ENCODE results near the gene GPRC5B.

Gene GPRC5B

DNA sequence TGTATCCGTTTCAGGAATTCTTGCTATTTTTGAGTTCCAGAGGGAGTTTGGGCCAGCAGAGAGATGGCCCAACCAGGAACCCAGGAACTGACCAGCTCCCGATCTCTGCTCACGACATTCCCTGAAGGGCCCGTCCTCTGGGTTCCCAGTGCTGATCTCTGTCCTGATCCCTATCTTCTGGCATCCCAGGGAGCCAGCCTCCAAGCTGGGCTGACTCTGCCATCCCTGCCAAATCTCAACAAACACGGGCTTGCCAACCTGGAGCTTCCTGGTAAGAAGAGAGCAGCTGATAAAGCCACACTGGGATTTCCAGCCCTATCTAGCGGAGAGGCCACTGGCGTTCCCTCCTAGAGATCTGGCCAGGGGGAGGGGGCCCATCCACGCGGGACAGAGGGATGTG is 16.2 kb downstream of the GPRC5B start:
- no peak for DNase-seq

GRCh38 chr16:19864566-19864965 is 20.1 kb downstream of the GPRC5B start:
- no peak for DNase-seq

GRCh38 chr16:19863990-19864389 is 20.7 kb downstream of the GPRC5B start:
- DNase-seq: no peak

- no peak for DNase-seq
Measured at GRCh38 chr16:19861811-19862327, 22.8 kb downstream of the GPRC5B start.

GRCh38 chr16:19861133-19861532 is 23.5 kb downstream of the GPRC5B start:
- no peak for DNase-seq

DNA sequence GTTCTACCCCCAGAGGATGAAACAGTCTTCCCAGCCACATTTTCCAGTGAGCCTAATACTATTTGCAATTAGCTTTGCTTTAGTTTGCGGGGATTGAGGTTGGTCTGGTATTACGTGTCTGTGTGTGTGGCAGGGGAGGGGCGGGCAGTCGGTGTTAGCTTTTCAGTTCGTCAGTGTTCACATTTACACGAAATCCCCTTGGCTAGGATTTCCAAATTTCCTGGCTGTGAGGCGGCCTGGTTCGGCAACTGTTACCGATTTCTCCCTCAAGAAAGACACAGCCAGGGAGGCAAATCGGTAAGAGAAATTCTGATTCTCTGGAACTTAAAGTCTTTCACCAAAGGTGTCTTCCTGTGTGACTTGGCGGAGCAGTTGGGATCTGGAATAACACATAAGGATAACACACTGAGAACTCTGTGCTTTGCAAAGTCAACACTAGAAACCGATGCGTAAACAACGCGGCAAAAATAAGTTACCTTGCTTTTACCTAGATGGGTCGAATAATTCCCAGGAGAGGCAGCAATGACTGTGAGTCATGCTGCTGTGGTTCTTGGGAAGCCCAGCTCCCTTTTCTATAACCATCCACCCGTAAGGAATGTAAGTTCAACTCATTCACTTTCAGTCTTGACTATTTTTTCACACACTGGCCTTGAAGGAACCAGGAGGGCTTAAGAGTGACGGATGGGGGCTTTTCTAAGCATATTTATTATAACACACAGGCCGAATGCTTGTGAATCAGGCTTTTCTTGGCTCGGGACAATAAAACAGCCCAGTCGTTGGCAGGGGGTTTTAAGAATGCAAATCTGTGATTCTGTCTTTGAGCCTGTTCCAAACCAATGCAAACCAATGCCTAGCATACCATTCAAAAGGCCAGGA is 24.2 kb downstream of the GPRC5B start:
- no peak for DNase-seq

DNA sequence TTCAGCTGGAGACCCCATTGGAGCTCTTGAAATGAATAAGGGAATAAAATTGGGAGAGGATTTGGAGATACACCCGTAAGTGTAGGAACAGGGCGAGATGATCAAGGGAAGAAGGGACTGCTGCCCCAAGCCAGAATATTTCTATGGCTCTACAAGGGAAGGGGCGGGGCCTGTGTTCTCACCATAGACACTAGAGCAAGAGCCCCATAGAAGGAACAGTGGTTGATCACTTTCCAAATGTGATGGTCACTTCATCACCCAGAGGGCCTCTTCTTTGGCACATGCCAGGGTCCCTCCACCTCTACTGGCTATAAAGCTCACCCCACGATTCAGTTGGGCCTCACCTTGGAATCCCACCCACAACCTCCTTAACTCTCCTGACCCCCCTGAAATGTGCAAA is 25.0 kb downstream of the GPRC5B start:
- no peak for DNase-seq

- DNase-seq: no peak
Measured at GRCh38 chr16:19859166-19859565, 25.5 kb downstream of the GPRC5B start.

GRCh38 chr16:19858340-19859018 is 26.2 kb downstream of the GPRC5B start:
- DNase-seq: no peak

DNA sequence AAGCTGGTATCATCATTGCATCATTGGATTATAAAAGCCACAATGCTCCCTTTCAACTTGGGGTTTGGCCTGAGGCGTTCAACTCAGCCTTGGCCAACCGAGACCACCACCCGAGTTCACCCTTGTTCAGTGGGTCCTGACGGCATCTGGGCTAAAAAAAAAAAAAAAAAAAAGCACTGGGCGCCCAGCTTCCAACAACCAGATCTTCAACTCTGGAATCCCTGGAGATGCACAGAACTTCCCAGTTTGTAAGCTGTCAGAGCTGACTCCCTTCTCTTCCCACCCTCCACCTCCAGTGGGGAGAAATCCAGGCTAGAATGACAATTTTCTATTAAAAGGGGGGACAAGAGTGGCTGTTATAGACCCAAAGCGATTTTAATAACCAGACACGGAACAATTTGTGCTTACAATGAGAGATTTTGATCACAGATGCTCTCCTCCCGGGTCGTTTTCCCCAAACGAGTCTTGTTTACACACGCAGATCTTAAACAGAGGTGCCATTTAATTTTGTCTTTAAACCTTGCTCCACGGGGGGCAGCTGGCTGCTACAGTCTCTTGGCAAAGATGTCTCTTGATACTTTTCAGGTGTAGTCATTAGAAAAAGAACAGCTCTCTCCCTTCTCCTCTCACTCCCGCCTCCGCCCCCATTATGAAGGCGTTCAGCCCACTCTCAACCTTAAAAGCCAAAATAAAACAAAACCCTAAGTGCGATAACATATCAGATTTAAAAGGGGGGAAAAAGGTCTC is 26.9 kb downstream of the GPRC5B start:
- no peak for DNase-seq

DNA sequence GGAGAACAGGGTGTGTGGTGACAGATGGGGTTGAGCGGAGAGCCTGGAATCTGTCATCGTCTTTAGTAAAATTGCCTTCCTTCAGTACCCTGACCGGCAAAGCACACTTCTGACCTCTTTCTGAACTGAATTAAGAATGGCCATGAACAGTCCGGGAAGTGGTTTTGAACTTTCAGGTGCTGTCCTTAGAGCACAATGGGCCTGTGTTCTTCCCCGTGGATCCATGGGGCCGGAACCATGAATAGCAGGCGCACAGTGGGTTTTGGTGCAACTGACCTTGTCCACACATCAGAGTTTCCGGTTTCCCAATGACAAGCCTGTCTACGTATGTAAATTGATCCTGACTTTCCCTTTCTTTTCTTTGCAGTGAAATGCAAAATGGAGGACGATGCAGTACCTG is 28.5 kb downstream of the GPRC5B start:
- no peak for DNase-seq

- DNase-seq: no peak
Measured at GRCh38 chr16:19854543-19854876, 30.1 kb downstream of the GPRC5B start.

DNA sequence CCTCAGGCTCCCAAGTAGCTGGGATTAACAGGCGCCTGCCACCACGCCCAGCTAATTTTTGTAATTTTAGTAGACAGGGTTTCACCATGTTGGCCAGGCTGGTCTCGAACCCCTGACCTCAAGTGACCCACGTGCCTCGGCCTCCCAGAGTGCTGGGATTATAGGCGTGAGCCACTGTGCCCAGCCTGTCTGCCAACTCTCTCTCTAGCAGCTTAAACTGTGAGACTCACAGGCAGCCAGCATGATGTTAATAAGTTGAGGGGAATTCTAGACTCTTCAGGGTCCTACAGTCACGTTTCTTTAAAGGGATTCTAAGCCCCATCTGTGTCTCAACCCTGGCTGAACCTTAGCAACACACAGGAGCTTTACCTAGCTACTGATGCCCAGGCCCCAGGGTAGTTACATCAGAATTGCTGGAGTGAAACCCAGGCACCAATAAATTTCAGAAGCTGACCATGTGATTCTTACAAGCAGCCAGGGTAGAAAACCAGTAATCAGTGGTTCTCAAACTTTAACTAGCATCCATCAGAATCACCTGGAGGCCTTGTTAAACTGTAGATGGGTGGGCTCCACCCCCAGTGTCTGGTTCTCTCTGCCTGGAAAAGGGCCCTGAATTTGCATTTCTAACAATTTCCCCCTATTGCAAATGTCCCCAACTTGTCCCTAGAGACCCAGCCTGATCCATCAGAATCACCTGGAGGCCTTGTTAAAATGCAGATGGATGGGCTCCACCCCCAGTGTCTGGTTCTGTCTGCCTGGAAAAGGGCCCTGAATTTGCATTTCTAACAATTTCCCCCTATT is 30.7 kb downstream of the GPRC5B start:
- DNase-seq: no peak

DNA sequence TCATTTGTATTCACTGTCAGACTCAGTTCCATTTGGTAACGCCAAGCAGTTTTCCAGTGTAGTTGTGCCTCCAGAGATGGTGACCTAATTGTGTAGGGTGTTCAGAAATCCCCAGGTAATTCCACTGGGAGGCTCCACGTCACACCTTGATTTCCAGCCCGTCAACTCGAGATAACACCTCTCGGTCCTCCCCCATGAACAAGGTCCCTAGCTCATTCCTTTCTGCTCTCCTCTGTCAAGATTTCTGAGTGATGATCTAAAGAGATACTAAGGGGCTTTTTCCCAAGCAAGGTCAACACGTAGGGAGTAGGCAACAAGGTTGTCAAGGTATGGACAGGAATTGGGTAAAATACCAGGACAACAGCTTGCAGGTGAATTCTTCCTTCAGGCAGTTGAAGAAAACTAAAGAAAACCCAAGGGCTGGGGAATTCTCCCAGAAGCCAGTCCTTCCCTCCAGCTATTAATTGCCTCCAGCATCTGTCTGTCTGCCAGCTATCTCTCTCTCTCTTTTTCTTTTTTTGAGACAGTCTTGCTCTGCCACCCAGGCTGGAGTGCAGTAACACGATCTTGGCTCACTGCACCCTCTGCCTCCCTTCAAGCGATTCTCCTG is 31.4 kb downstream of the GPRC5B start:
- no peak for DNase-seq

- no peak for DNase-seq
Measured at GRCh38 chr16:19851476-19851875, 33.2 kb downstream of the GPRC5B start.

DNA sequence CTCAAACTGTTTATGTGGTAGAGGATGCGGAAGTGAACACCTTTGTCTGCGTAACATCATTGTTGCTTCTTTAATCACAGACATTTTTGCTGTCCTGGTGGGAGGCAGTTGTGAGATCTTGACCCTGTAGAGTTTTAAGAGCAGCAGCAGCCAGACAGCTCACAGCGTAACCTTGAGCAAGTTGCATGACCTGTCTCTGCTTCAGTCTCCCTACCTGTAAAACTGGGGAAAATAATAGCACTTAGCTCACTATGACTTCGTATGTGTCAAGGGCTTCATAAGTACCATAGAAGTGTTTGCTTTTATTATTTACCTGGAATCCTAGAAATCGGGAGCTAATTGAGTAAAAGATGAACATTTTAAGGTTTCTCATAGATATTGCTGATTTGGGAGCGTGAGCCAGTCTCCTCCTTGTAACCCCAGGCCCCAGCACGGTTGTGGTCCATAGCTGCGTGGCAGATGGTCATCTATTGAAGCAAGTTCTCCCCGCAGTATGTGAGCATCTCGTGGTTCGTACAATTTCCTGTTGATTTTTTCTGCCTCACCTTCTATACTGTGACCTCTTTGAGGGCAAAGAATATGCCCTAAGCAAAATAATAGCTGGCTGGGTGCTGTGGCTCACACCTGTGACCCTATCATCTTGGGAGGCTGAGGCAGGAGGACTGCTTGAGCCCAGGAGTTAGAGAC is 34.4 kb downstream of the GPRC5B start:
- no peak for DNase-seq

GRCh38 chr16:19848756-19849155 is 35.9 kb downstream of the GPRC5B start:
- no peak for DNase-seq

DNA sequence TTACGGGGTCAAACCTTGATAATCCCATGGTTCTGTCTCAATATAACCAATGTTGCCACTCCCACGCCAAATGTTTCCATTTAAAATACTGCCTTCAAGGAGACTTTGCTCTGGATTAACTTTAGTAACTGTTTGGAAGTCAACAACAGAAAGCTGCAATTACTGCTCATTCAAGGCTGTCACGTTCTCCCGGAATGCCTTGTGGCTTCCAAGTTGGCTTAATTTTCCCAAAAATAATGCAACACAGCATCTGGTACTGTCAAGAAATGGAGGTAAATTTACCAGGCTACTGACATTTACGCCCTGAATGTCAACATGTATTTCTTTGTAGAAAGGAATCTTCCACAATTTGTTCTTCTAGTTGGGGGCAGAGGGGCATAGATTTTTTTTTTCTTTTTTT is 38.2 kb downstream of the GPRC5B start:
- DNase-seq: no peak

DNA sequence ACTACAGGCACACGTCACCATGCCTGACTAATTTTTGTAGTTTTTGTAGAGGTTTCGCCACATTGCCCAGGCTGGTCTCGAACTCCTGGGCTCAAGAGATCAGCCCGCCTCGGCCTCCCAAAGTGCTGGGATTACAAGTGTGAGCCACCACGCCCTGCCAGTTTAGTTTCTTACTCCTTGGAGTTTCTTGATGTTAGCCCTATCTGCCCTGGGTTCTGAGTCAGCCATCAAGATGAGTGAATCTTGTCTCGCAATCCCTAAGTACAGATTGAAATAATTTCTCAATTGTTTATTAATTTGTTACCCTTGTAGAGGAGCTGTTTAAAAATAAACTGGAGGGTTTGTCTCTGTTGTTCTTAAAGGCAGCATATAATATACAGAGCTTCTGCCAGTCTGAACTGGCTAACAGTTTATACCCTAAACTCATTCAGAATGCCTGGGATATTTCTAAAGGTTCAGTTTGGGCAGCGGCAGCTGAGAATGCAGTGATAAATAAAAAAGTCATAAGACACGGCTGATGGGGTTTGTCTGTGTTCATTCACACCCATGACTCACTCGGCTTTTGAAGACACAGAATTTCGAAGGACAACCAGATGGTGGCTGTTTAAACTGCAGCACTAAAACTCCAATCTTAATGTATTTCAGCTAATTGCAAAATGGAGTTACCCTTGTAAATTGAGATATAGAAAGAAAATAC is 39.6 kb downstream of the GPRC5B start:
- peak; percentile 16 for DNase-seq

GRCh38 chr16:19843371-19843770 is 41.3 kb downstream of the GPRC5B start:
- DNase-seq: no peak

Measured in T1000 (cell line).